ENCODE data around the gene CREB5. TPM values are rescaled to one million over a fixed set of nuclear protein-coding genes. Genes with fewer than 3 reads are reported as not detected.

The CREB5 gene
- total and polyA plus RNA-seq, 2 of the 13 experiments (the other 11 are each of a cell fraction or from before 2014, with no cell fraction given), result 0.38 to 0.71 TPM

DNA sequence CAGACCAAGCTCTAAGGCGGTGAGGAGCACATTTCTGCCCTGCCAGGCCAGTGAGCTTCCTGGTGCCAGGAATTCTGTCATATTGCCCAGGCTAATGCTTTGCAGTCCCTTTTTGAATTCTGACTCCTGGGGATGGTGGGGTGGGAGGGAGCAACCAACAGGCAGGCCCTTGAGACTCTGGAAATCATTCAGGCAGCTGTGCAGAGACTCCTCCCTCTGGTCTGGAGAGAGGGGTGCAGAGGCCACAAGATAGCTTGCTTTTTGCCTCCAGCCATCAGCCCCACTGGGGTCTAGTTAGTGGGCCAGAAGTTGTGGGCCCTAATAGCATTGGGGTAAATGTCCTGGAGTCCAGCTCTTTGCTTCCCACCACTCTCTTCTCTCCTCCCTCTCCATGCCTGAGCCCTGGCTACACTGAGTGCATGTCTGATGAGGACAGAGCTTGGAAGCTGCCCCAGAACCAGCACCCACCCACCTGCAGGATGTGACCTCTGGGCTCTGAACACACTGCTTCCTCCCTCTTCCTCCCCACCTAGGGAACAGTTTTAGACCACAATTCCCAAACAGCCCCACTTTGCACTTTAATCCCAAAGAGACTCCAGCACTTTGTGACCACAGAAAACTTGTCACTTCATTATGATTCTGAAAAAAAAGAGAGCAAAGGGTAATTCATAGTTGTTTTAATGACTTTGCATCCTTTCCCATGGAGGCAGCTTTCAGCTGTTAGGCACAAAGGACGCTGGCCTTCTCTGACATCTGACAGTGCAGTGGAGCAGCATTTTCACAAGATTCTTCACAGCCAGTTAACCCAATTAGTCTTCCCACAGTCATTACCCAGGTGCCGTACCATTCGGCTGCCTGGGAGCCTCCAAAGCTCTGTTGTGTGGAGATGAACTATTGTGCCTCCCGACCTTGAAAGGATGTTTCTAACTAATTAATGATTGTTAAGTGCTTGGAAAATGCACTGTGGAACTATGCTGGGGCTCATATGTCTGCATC is 283.3 kb downstream of the CREB5 start:
- Histone ChIP-seq H3K9me3 (ENCODE audit: low read length) (no peaks in the 10 kb centered on the region), H2AFZ (ENCODE audit: low read length) (no peak overlapping the region), H3K36me3 (replicated peaks in 1 of 2; ENCODE audit: control insufficient read depth in 1 of 2, insufficient read depth in 2 of 2, low read length in 2 of 2) (no peaks in the 10 kb centered on the region), H3K4me3 (replicated peaks in 1 of 3; ENCODE audit: insufficient read depth in 1 of 3, low read depth in 2 of 3, low read length in 3 of 3) (no peak overlapping the region), H3K4me2 (ENCODE audit: low read depth, low read length) (no peak overlapping the region), H3K27ac (ENCODE audit: extremely low read length, insufficient read depth, low read length) (no peak overlapping the region), H3K4me1 (ENCODE audit: insufficient read depth, low read length) (no peaks in the 10 kb centered on the region), H3K79me2 (ENCODE audit: insufficient read depth, low read length) (no peaks in the 10 kb centered on the region), H3K27me3 (ENCODE audit: control insufficient read depth in 1 of 2, insufficient read depth in 2 of 2, low read length in 2 of 2) (no peaks in the 10 kb centered on the region), H4K20me1 (ENCODE audit: insufficient read depth, low read length) (no peaks in the 10 kb centered on the region), H3K9ac (ENCODE audit: insufficient read depth, low read depth, low read length) (no peak overlapping the region)
- no TSS peak for BruUV-seq (replicated peaks)
- intact Hi-C loops (cut with micrococcal nuclease; ENCODE audit: unreplicated experiment), result no loop called here
- 40% methylated on average over 5 of the region's 5 CpGs for WGBS (ENCODE audit: low lambda C conversion rate)
- ATAC-seq (no peak), DNase-seq (ENCODE audit: low spot score) (no peak), FAIRE-seq (no peak)
- in situ Hi-C loops (cut with HindIII; ENCODE audit: extremely low pct_ligation_motif_present, low pct_unique_long_range_greater_than_20kb), result no loop called here
- ChIA-PET CTCF (ENCODE audit: low intra/inter-chr PET ratio, low total read pairs) (no interaction called here), POLR2A (no interaction called here)
- TF ChIP-seq PTBP1 (IDR thresholded peaks at IDR 0.05; ENCODE audit: low read depth, low read length, poor library complexity, severe bottlenecking) (no peak), MLLT10 (CRISPR knock-in tag; IDR thresholded peaks at IDR 0.05) (no peak), IRF9 (CRISPR knock-in tag; IDR thresholded peaks at IDR 0.05; ENCODE audit: borderline replicate concordance) (no peak), HDAC1 (CRISPR knock-in tag; IDR thresholded peaks at IDR 0.05) (no peak), SMAD1 (CRISPR knock-in tag; IDR thresholded peaks at IDR 0.05; ENCODE audit: borderline replicate concordance, low read depth) (no peak), ZNF136 (CRISPR knock-in tag; IDR thresholded peaks at IDR 0.05; ENCODE audit: low read depth) (no peak), MAZ (IDR thresholded peaks at IDR 0.05; ENCODE audit: borderline replicate concordance, low read depth, low read length) (no peak), MAZ (CRISPR knock-in tag; IDR thresholded peaks at IDR 0.05; ENCODE audit: low read depth) (no peak), GTF3A (CRISPR knock-in tag; conservative IDR thresholded peaks at IDR 0.05) (no peak), ZNF552 (CRISPR knock-in tag; IDR thresholded peaks at IDR 0.05; ENCODE audit: borderline replicate concordance) (no peak), ZNF10 (CRISPR knock-in tag; IDR thresholded peaks at IDR 0.05; ENCODE audit: borderline replicate concordance, low read depth) (no peak)
- TF ChIP-seq, protein P1, sequence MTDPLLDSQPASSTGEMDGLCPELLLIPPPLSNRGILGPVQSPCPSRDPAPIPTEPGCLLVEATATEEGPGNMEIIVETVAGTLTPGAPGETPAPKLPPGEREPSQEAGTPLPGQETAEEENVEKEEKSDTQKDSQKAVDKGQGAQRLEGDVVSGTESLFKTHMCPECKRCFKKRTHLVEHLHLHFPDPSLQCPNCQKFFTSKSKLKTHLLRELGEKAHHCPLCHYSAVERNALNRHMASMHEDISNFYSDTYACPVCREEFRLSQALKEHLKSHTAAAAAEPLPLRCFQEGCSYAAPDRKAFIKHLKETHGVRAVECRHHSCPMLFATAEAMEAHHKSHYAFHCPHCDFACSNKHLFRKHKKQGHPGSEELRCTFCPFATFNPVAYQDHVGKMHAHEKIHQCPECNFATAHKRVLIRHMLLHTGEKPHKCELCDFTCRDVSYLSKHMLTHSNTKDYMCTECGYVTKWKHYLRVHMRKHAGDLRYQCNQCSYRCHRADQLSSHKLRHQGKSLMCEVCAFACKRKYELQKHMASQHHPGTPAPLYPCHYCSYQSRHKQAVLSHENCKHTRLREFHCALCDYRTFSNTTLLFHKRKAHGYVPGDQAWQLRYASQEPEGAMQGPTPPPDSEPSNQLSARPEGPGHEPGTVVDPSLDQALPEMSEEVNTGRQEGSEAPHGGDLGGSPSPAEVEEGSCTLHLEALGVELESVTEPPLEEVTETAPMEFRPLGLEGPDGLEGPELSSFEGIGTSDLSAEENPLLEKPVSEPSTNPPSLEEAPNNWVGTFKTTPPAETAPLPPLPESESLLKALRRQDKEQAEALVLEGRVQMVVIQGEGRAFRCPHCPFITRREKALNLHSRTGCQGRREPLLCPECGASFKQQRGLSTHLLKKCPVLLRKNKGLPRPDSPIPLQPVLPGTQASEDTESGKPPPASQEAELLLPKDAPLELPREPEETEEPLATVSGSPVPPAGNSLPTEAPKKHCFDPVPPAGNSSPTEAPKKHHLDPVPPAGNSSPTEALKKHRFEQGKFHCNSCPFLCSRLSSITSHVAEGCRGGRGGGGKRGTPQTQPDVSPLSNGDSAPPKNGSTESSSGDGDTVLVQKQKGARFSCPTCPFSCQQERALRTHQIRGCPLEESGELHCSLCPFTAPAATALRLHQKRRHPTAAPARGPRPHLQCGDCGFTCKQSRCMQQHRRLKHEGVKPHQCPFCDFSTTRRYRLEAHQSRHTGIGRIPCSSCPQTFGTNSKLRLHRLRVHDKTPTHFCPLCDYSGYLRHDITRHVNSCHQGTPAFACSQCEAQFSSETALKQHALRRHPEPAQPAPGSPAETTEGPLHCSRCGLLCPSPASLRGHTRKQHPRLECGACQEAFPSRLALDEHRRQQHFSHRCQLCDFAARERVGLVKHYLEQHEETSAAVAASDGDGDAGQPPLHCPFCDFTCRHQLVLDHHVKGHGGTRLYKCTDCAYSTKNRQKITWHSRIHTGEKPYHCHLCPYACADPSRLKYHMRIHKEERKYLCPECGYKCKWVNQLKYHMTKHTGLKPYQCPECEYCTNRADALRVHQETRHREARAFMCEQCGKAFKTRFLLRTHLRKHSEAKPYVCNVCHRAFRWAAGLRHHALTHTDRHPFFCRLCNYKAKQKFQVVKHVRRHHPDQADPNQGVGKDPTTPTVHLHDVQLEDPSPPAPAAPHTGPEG (CRISPR knock-in tag; IDR thresholded peaks at IDR 0.05), result no peak
- TF ChIP-seq, protein P2, sequence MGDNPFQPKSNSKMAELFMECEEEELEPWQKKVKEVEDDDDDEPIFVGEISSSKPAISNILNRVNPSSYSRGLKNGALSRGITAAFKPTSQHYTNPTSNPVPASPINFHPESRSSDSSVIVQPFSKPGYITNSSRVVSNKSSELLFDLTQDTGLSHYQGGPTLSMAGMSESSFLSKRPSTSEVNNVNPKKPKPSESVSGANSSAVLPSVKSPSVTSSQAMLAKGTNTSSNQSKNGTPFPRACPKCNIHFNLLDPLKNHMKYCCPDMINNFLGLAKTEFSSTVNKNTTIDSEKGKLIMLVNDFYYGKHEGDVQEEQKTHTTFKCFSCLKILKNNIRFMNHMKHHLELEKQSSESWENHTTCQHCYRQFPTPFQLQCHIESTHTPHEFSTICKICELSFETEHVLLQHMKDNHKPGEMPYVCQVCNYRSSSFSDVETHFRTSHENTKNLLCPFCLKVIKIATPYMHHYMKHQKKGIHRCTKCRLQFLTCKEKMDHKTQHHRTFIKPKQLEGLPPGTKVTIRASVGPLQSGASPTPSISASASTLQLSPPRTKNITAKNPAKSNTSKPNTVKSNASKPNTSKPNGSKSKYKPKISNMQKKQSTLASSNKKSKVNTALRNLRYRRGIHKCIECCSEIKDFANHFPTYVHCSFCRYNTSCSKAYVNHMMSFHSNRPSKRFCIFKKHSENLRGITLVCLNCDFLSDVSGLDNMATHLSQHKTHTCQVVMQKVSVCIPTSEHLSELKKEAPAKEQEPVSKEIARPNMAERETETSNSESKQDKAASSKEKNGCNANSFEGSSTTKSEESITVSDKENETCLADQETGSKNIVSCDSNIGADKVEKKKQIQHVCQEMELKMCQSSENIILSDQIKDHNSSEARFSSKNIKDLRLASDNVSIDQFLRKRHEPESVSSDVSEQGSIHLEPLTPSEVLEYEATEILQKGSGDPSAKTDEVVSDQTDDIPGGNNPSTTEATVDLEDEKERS (CRISPR knock-in tag; IDR thresholded peaks at IDR 0.05), result no peak
